HG03097 (cell line): ENCODE data around the gene LDLRAD4.
A peak's percentile ranks its signal among the peaks of the same experiment; 100 is the strongest.
"Not testable (repeated sequence)": the region's sequence is repeated elsewhere in the genome, so short reads cannot be mapped to it uniquely, and the experiment has no call there.

Source experiments
- ATAC-seq: cut with Tn5 transposase; IDR thresholded peaks from one replicate; pipeline ENCODE4 v1.9.1; 2021; ENCODE audit not compliant: unreplicated experiment, low FRiP score

LDLRAD4 gene

DNA sequence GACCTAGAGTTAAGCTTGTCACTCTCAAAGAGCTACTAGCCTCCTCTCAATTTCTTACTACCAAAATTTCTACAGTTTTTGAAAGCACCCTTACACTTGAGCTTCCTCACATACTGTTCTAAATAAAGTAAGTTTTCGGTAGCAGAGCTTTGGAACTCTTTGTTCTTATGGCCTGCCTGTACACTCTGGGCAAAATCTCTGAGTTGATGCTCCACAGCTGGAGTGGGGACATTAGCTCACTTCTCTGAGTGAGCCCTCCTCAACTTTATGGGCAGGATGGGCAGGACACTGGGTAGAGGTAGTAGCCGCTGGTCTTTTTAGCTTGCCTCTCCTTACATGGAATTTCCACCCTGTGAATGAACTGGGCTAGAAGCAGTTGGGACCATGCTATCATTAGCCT lies 380.0 kb downstream of the LDLRAD4 start:
- ATAC-seq, result no peak

DNA sequence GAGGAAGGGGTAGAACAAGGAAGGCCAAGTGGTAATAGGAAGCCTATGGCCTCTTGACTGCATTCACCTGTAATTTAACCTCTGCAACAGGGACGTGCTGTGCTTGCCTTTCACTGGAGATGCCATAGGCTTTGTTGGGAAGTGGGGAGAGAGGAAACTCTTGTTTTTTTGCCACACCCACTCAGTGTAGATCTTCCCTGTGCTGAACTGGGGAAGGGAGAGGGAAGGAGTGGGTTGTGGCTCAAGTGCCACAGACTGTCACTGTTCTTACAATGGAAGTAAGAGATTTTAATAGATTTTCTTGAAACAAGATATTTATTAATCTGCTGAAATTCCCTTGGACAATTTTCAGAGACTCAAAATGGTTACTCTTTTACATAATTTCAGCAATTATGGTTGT lies 380.5 kb downstream of the LDLRAD4 start:
- no peak for ATAC-seq

DNA sequence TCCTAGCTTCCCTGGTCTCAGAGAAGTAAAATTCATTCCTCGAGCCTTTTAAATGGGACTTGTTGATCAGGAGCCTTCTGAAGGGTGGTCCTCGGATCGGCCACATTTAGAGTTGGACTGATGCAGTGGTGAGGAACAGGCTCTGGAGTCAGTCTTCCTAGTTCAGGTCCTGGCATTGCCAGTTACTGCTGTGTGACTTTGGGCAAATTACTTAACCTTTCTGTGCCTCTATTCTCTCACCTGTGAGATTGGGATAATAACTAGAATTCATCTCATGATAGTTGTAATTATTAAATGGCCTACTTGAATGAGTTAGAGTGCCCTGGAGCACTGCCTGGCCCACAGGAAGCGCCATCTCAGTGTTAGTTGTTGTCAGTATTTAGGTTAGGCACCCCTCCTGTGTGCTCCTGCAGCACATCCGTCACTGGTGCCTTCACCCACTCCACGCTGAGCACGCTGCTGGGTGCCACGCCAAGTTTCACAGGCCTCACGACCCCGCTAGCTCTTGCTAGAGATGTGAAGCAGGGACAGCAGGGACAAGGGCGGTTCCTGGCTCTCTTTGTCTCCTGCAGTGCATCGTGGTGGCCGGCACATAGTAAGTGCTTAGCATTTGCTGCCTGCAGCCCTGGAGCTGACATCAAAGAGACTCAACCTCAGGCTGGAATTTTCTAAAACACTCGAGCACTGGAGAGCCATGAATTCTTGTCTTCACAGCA lies 384.9 kb downstream of the LDLRAD4 start:
- no peak for ATAC-seq

DNA sequence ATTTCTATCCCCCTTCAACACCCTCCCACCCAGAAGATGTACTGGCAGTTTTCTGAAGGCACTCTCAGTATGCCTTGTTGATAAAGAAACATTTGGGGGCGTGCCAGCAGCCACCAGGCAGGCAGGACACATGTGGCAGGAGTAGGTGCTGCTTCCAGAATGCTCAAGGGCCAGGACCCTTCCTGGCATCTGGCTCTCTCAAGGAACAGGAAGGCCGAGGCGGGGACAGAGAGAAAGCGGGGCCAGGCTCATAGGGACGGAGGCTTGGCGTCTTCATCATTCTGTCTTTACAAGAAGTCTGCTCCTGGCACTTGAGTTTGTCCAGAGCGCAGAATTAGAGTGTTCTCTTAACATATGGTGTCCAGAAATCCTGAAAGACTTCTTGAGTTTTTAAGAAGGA lies 386.2 kb downstream of the LDLRAD4 start:
- no peak for ATAC-seq

DNA sequence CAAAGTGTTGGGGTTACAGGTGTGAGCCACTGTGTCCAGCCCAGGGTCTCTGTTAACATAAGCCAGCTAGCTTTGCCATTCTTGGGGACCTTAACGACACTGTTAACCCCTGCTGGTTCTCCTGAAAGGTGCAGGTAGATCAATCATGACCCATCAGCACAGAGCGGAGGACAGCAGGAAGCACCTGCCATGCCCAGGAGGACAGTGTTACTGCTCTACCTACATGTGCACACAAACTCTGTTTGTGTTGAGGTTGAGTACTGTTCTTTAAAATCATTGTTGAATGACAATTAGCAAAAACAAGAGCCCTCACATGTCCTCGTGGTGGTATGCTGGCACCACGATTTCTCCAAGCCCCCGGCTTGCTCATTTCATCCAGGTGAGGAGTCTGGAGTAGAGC lies 386.9 kb downstream of the LDLRAD4 start:
- ATAC-seq, result no peak

DNA sequence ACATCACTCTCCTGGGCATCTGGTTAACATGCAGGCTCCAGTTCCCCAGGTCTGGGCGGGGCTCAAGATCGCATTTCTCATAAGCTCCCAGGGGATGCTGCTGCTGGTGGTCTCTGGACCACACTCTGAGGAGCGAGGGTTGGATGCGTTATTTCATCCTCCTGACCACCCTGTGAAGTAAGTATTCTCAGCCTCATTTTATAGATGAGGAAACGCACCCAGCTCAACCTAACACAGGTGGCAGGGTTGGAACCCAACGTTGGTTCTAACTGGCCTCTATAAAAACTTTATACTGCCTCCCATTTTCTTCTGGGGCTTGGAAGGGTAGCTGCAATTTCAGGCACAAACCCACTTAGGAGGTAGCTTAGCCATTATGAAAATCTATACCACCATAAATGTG lies 387.3 kb downstream of the LDLRAD4 start:
- no peak for ATAC-seq

DNA sequence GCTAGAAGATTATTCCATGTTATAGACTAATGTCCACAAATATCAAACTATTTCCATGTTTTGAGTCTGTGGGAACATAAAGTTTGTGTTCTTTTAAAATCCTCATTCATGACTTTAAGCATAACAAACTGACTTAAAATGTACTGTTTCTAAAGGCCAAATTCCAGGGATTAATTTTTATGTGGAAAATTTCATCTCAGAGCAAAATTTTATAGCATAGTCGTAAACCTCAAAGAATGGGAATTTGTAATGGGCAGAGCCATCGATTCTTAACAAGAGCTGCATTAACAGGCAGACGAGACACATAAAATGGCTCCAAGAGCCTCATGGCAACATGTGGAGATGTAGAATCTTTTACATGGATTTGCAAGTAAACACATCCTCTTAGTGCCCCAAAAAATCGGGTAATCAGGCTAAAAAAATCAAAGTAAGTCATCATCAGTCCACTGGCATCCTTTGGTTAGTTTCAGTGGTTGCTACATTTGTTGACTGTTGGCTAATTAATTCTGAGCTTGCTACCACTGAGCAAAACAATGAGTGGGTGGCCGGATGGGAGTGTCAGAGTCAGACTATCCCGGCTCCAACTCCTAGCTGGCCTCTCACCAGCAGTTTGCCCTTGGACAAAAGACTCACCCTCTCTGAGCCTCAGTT lies 388.2 kb downstream of the LDLRAD4 start:
- no peak for ATAC-seq

DNA sequence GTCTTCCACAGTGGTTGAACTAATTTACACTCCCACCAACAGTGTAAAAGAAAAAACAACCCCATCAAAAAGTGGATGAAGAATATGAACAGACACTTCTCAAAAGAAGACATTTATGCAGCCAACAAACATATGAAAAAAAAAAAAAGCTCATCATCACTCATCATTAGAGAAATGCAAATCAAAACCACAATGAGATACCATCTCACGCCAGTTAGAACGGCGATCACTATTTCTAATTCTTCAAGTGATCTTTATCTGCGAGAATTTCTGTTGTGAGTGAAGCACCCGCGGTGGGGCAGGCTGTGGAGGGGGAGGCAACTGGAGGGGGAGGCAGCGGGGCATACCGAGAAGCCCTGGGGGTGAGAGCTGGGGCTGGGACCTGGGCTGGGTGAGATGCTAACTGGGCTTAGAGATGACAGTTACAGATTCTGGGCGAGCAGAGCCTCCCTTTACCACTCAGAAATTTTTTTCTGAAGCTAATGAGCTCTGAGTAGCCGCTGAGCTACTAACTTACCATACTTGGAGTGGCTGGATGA lies 389.5 kb downstream of the LDLRAD4 start:
- not testable (repeated sequence) for ATAC-seq

DNA sequence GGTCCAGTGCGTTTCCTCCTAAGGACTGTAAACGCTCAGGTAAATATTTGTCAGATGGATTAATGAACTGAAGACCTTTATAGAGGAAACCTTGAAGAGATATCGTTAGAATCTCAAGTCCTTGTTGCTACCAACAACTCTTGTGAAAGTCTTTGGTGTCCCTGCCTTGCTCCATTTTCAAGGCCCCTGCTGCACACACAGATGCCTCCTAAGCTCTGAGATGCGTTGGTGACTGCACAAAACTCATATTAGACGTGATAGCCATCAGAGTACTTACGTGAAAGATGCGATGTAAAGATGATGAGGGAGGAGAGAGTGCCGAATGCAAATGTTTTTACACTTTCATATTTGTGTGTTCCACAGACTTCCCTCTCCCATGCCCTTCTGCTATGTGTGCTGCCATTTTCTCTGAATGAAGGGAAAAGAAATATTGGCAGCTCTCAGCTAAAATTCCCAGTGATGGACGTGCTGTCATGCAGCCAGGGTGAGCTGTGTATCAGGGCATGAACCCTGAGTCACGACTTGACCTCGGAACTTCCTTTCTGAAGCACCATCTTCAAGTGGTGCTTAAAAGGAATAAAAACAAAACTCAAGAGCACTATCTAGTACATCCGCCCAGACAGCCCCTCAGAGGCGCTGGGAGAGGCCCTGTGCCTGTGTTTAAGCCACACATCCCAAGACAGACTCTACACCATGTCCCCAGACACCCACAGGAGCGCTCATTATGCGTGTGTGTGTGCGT lies 390.4 kb downstream of the LDLRAD4 start:
- ATAC-seq, result no peak

DNA sequence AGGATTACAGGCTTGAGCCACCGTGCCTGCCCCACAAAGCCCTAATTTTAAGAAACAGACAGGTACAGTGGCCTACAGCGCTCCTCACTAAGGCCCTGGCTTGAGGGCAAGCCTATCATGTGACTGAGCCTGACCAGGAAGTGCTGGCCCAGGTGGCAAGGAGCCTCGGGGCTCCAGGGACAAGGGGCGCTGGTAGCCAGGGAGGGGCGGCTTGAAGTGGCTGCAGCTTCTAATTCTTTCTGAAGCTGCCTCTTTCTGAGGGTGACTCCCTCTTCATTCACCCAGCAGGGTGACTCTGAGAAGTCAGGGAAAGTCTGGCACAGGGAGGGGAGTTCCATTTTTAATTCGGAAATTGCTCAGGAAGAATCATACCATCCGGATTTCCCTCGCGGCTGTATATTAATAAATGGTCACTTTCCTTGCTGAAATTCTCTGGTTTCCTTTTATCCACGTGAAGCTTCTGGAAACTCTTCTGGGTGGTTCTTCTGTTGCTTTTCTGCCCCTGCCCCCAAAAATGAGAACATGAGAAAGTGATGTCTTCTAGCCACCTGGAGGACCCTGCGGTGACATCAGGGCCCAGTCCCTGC lies 392.1 kb downstream of the LDLRAD4 start:
- ATAC-seq, result no peak

DNA sequence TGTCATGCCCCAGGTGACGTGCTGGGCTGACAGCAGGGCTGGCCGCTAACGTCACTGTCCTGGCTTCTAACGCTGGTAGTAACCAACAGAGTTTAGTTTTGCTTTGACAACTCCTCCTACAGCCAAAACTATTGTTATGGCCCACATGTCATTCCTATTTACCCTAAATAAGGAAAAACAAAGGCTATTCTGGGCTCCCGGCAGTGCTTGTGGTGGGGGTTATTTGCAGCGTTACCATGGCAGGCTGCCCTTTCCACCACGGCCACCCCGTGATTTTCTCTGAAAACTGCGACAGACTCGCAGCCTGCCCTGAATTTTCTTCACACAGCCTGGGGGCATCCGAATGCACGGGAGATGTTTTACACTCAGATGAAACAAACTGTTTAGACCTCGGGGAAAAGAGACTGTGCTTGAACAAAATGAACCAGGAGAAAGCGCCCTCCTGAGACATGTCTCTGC lies 392.6 kb downstream of the LDLRAD4 start:
- no peak for ATAC-seq

DNA sequence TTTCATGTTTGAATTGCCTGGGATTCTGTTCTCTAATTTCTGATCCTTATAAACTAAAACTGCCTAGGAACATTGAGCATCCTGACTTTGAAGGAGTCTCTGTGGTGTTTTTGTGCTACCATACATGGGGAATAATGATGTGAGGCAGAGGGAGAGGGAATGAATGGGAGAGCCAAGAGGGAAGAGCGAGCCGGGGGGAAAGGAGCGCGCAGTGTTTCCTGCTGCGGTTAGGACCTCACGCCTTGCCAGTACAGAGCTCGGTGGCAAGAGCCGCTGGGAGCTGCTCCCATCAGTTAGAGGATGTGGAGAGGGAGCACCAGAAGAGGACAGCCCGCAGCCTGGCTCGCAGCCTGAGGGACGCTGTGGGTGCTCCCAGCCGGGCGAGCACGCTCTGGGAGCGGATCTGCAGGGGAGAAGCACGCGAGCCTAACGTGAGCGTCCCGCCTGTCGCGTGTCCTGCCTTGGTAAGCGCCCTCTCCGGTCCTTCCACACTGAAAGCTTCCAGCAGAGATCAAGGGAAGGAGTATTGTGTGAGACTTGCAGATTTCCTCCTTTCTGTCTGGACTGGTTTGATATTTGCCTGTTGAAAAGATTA lies 393.1 kb downstream of the LDLRAD4 start:
- ATAC-seq, result peak; percentile 15

DNA sequence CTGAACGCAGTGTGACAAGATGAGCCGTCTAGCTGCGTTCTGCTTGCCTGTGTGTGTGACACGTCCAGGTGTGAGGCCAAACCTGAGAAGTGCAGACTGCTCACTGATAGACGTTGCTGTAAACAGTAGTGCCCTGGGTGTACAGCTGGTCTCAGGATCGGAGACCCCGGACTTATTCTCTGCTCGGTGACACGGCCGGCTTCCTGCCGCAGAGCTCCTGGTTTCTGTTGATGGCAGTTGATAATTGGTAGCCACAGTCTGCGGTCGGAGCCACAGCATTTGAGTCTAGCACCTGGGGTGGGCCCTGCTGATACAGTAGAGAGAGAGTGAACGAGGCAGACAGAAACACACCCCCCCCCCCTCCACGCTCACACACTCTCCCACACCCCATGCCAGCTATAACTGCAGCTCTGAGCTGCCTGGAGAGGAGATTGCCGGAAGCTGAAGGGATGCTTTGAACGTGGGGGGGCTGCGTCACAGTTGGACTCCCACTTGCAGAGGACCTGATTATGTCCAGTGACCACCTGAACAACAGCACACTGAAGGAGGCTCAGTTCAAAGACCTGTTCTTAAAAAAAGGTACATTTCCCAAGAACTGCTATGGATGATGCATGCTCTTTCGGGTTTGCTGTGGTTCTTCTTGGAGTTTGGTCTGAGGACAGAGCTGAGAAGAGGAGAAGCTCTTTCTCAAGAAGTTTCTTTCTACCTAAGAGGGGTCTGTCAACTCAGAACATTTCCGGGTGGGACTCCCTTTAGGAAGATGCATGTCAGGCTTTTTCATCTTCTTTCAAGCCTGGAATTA lies 393.8 kb downstream of the LDLRAD4 start:
- peak; percentile 68 for ATAC-seq

DNA sequence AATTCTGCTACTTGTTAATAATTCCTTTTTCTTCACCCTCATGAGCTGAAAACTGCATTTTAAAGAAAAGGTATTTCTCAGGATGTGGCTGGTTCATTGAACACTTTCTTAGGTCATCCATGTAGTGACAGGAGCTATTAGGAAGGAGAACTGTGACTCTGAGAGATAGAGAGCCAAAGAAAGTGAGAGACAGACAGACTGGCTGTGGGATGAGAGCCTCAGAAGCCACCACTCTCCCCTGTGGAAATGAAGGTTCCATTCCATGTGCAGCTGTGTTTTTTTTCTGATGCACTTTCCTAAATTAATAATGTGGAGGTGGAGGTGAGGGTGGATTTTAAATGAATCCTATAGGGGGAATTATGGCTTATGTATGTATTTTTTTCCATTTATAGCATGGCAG lies 394.5 kb downstream of the LDLRAD4 start:
- ATAC-seq, result no peak

DNA sequence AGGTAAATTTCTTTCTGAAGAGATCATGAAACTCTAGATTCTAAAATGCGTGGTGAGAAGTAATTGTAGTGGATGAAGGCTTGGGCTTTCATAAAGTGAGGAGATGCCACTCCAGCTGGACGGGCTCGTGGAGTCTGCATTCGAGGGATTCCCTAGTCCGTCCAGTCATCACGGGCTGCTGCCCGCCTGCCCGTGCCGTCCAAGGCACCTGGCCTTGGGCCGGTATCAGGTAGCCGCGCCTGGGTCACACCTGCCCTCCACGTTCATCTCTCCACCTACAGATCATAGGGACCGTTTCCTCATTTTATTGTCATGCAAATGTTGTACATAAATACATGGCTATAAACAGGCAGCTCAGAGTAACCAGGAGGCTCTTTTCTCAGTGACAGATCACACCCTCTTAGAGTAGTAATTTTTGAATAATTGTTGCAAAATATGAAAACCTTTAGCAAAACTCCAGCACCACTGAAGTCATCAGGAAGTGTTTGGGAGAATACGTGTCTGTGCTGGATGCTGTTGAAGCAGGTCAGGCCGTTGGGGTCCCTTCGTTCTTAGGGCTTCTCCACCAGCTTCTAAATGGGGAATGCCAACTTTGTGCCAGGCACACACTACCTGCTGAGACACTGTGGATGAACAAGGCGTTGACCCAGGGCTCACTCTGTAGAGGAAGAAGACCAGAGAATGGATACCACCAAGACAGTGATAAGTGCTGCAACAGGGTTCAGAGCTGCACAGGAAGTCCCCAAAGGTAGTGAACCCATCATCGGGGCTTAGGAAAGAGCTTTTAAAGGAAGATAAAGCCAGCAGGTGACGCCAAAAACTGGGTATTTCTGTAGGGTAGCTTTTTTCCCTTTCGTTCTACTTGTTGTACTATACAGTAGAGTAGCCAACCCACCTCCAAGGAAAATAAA lies 395.3 kb downstream of the LDLRAD4 start:
- ATAC-seq, result no peak

DNA sequence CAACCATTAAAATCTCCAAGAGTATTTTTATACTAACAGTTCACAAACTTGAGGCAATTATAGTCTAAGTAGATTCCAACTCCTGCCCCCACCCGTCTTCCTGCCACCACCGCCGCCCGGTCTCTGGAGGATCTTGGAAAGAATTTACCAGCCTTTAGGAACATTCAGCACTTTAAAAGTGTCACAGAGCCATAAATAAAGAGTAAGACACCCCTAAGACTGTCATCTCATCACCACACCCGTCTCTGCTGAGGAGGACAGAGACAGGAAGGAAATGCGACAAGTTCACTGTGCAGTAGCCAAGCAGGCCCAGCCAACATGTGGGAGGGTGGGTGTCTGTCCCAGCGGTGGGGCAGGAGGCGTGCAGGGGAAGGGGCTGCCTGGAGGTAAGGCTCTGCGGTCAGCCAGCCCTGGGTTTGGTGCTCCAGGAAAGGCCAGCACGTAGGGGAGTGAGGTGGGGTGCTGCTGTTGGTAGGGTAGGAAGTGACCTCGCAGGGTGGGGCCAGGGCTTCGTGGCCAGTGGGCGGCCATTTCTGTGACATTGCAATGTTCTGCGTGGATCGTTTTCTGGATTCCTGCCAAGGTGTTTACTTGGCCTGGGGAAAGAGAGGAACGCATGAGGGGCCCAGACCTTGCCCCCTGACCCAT lies 396.2 kb downstream of the LDLRAD4 start:
- ATAC-seq, result no peak

DNA sequence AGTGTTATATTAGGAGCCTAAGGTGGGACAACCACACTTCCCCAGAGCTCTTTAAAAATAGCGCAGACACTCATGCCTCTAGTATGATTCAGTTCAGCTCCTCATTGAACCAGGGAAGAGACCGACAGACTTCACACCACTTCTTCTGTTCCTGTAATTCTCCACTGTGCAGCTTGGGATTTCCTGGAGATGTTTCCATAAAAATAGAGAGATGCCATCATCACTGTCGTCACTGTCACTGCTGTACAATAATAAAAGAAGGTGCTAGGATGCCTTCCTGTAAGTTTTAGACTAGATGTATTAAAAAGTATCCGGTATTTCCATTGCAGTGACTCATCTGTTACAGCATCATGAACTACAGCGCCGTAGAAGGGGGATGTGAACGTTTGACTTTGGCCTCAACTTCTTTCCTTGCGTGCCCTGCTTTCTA lies 396.9 kb downstream of the LDLRAD4 start:
- ATAC-seq, result no peak

DNA sequence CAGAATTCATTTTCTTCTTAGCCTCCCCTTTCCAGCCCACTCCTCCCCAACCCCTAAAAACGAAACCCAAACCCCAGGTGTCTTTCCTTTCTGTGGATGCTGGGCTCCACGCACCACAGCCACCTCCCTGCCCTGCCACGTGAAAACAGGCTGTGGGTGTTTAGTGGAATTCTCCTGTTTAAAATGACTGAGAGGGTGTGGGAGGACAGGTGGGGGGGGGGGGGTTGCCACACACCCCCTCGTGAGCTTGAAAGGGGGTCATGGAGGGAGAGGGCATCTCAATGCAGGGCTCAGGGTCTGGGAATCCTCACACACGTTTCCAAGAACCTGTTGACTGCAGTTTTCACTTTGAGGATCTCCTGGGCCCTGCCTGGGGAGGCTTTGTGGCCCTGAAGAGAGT lies 397.5 kb downstream of the LDLRAD4 start:
- ATAC-seq, result no peak
